Ascending aorta (tissue), 2 donors: ENCODE results near the gene DLG1. TPM values are rescaled to one million over a fixed set of nuclear protein-coding genes. Genes with fewer than 3 reads are reported as not detected.

Source experiments
- DNase-seq, 2 donors: peaks; one replicate each; pipeline ENCODE4 v3.0.0-alpha.2; 2019; ENCODE audit warnings: low spot score in 2 of 2
- H3K27ac ChIP-seq, 2 donors: fragments of 200-600 bp; sonication (generic); one replicate each; pipeline ENCODE4 v1.5.1; 2016 to 2017; ENCODE audit warnings: mild to moderate bottlenecking in 1 of 2
- H3K27me3 ChIP-seq: fragments of 200-600 bp; sonication (generic); one replicate; pipeline ENCODE4 v1.5.1; 2017
- H3K36me3 ChIP-seq, 2 donors: fragments of 200-600 bp; sonication (generic); one replicate each; pipeline ENCODE4 v1.5.1; 2016
- H3K4me1 ChIP-seq, 2 donors: fragments of 200-600 bp; sonication (generic); one replicate each; pipeline ENCODE4 v1.5.1; 2016 to 2017; ENCODE audit warnings: mild to moderate bottlenecking in 1 of 2
- H3K4me3 ChIP-seq, 2 donors: fragments of 200-600 bp; sonication (generic); one replicate each; pipeline ENCODE4 v1.5.1; 2016 to 2017; ENCODE audit warnings: mild to moderate bottlenecking in 1 of 2
- H3K9me3 ChIP-seq, 2 donors: fragments of 200-600 bp; sonication (generic); one replicate each; pipeline ENCODE4 v1.5.1; 2016
- intact Hi-C: fragments of 100-400 bp; cut with DNase I; formaldehyde crosslinking; loops from one replicate; pipeline ENCODE4 v1.15.1; 2023
- total RNA-seq: library from RNA; depleted of rRNA; stranded (reverse); fragments of >200 nt; gene quantifications from one replicate; pipeline ENCODE4 v1.1.0, GENCODE V29; 2016
- TF ChIP-seq, protein P1 (sequence below), 3 experiments: fragments of 200-600 bp in 2 of 3; fragments of 450-650 bp in 1 of 3; sonication (generic) in 2 of 3; IDR thresholded peaks; one replicate each; pipeline ENCODE4 v1.5.1; 2016 to 2019; ENCODE audit warnings: antibody characterized with exemption in 3 of 3, mild to moderate bottlenecking in 1 of 3, moderate library complexity in 1 of 3

The DLG1 gene
- total RNA-seq, 1 donor from 2014 or later, result 31.0 TPM

DNA sequence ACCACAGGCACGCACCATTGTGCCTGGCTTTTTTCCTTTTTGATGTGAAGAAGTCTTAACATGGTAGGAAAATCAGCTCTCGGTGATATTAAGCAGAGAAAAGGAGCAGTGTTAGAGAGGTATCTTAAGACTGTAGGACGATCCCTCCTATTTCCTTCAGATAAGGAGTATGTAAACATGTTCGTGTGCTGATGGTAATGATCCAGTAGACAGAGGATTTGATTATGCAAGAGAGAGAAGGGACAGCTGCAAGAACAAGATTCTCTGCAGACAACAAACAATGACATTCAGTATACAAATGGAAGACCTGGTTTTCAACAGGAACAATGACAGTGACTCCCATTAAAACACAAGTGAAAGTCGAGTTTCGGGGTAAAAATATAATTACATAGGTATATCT is 173.7 kb downstream of the DLG1 start:
- Histone ChIP-seq H3K27ac (no peak overlapping the region), H3K9me3 (no peaks in the 10 kb centered on the region), H3K4me3 (no peak overlapping the region), H3K4me1 (no peaks in the 10 kb centered on the region), H3K27me3 (no peaks in the 10 kb centered on the region), H3K36me3 (peaks cover 0 to 17% of the 10 kb centered on the region in 2 donors)
- TF ChIP-seq, protein P1, sequence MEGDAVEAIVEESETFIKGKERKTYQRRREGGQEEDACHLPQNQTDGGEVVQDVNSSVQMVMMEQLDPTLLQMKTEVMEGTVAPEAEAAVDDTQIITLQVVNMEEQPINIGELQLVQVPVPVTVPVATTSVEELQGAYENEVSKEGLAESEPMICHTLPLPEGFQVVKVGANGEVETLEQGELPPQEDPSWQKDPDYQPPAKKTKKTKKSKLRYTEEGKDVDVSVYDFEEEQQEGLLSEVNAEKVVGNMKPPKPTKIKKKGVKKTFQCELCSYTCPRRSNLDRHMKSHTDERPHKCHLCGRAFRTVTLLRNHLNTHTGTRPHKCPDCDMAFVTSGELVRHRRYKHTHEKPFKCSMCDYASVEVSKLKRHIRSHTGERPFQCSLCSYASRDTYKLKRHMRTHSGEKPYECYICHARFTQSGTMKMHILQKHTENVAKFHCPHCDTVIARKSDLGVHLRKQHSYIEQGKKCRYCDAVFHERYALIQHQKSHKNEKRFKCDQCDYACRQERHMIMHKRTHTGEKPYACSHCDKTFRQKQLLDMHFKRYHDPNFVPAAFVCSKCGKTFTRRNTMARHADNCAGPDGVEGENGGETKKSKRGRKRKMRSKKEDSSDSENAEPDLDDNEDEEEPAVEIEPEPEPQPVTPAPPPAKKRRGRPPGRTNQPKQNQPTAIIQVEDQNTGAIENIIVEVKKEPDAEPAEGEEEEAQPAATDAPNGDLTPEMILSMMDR (IDR thresholded peaks at IDR 0.05), result no peak
- intact Hi-C loops, result no loop called here
- DNase-seq, result no peak

DNA sequence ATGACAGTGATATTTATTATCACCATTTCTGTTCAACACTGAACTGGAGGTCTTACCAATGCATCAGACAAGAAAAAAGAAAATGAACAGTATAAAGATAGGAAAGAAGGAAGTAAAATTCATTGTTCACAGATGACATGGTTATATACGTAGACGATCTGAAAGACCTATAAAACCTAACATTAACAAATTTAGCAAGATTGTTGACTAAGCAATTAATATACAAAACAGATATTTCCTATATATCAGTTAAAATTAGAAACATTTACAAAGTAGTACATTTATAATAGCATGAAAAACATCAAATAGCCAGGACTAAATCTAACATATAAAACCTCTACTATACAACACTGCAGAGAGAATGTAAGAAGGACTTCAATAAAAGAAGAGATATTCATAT is 176.0 kb downstream of the DLG1 start:
- intact Hi-C loops, result no loop called here
- TF ChIP-seq, protein P1 (IDR thresholded peaks at IDR 0.05), result no peak
- DNase-seq, result no peak
- Histone ChIP-seq H3K36me3 (peaks cover 0 to 3% of the 10 kb centered on the region in 2 donors), H3K4me3 (no peak overlapping the region), H3K4me1 (no peaks in the 10 kb centered on the region), H3K9me3 (no peaks in the 10 kb centered on the region), H3K27ac (no peak overlapping the region), H3K27me3 (no peaks in the 10 kb centered on the region)

DNA sequence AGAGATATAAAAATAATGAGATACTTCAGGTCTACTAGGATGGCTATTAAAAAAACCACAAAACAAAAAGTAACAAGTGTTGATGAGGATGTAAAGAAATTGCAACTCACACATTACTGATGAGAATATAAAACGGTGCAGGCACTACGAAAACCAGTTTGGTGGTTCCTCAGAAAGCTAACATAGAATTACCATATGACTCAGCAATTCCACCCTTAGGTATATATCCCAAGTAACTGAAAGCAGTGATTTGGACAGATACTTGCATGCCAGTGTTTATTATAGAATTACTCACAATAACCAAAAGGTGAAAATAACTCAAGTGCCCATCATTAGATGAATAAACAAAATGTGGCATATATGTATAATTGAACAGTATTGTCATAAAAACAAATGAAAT is 181.3 kb downstream of the DLG1 start:
- no peaks in the 10 kb centered on the region for H3K27me3 ChIP-seq
- DNase-seq, result no peak
- peaks cover 7 to 13% of the 10 kb centered on the region in 2 donors for H3K36me3 ChIP-seq
- H3K9me3 ChIP-seq, result no peaks in the 10 kb centered on the region
- H3K4me3 ChIP-seq, result no peak overlapping the region
- no peaks in the 10 kb centered on the region for H3K4me1 ChIP-seq
- TF ChIP-seq, protein P1 (IDR thresholded peaks at IDR 0.05), result no peak
- intact Hi-C loops, result no loop called here
- H3K27ac ChIP-seq, result no peak overlapping the region

DNA sequence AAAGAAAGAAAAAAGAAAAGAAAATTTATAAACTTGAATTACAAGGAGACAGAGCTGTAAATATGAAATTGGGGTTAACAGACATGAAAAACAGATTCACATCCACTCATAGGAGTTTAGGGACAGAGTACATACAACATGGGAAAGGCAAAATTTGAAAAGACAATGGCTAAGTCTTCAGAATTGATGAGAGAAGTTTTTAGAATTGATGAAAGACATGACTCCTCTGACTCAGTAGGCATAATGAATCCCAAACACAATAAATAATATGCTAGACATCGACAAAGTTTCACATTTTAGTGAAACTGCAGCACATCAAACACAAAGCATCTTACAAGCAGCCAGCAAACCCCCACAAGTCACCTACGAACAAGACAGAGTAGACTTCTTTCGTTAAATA is 184.4 kb downstream of the DLG1 start:
- intact Hi-C loops, result no loop called here
- H3K4me1 ChIP-seq, result no peaks in the 10 kb centered on the region
- no peaks in the 10 kb centered on the region for H3K27me3 ChIP-seq
- TF ChIP-seq, protein P1 (IDR thresholded peaks at IDR 0.05), result no peak
- H3K9me3 ChIP-seq, result no peaks in the 10 kb centered on the region
- no peak overlapping the region for H3K27ac ChIP-seq
- no peak overlapping the region for H3K4me3 ChIP-seq
- no peak for DNase-seq
- peaks cover 7 to 18% of the 10 kb centered on the region in 2 donors for H3K36me3 ChIP-seq

DNA sequence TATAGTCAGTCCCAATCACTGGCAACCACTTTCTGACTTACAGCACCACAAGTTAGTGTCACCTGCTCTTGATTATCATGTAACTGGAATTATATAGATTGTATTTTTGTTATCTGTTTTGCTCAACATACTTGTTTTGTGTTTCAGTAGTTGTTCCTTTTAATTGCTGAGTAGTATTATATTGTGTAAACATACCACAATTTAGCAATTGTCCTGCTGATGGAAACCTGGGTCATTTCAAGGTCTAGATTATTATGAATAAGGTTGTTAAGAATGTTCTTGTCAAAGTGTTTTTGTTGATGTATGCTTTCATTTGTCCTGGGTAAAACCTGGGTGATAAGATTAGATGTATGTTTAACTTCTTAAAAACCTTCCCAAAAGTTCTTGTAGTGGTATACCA is 186.7 kb downstream of the DLG1 start:
- Histone ChIP-seq H3K4me3 (no peak overlapping the region), H3K36me3 (peaks cover 3 to 18% of the 10 kb centered on the region in 2 donors), H3K27me3 (no peaks in the 10 kb centered on the region), H3K9me3 (no peaks in the 10 kb centered on the region), H3K27ac (no peak overlapping the region), H3K4me1 (no peaks in the 10 kb centered on the region)
- intact Hi-C loops, result no loop called here
- TF ChIP-seq, protein P1 (IDR thresholded peaks at IDR 0.05), result no peak
- DNase-seq, result no peak

DNA sequence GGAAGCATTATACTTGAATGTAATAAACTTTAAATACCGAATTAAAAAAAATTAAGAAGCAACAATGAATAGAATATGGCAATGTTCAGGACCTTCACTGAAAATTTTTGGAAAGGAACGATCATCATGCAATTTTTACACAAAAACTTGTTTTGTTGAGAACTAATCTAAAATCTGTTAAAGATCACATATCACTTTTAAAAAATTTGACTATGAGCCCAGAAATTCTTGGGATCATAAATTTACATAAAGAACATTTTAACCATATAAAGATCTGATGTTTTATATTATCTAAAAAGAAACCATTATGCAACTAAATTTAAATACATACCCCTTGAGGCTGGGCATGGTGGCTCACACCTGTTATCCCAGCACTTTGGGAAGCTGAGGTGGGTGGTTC is 192.6 kb downstream of the DLG1 start:
- Histone ChIP-seq H3K4me3 (no peak overlapping the region), H3K27ac (no peak overlapping the region), H3K27me3 (no peaks in the 10 kb centered on the region), H3K36me3 (peaks cover 0 to 10% of the 10 kb centered on the region in 2 donors), H3K9me3 (no peaks in the 10 kb centered on the region), H3K4me1 (no peaks in the 10 kb centered on the region)
- intact Hi-C loops, result no loop called here
- TF ChIP-seq, protein P1 (IDR thresholded peaks at IDR 0.05), result no peak
- no peak for DNase-seq
